Testis (tissue), 3 donors: ENCODE results near the gene TFAP2A. TPM values are rescaled to one million over a fixed set of nuclear protein-coding genes. Genes with fewer than 3 reads are reported as not detected.

Experiments used
- DNase-seq: peaks from one replicate; pipeline ENCODE4 v3.0.0-alpha.2; 2019
- H3K27ac ChIP-seq, 2 donors: fragments of 200-600 bp; sonication (generic); one replicate each; pipeline ENCODE4 v1.5.1; 2019
- H3K27me3 ChIP-seq: fragments of 200-600 bp; sonication (generic); one replicate; pipeline ENCODE4 v1.5.1; 2019
- H3K36me3 ChIP-seq: fragments of 200-600 bp; sonication (generic); one replicate; pipeline ENCODE4 v1.5.1; 2017; ENCODE audit warnings: low read depth; ENCODE audit errors: missing control alignments
- H3K4me1 ChIP-seq: fragments of 200-600 bp; sonication (generic); one replicate; pipeline ENCODE4 v1.5.1; 2019
- H3K4me3 ChIP-seq, 2 donors: fragments of 200-600 bp; sonication (generic); one replicate each; pipeline ENCODE4 v1.5.1; 2017 to 2019
- H3K9me3 ChIP-seq: fragments of 200-600 bp; sonication (generic); one replicate; pipeline ENCODE4 v1.5.1; 2017
- CTCF ChIP-seq, 3 experiments: fragments of 450-650 bp in 2 of 3; fragments of 200-600 bp in 1 of 3; sonication (generic) in 1 of 3; IDR thresholded peaks; one replicate each; pipeline ENCODE4 v1.5.1; 2016 to 2019; ENCODE audit warnings: antibody characterized with exemption in 3 of 3, mild to moderate bottlenecking in 2 of 3, moderate library complexity in 1 of 3
- POLR2A ChIP-seq: fragments of 450-650 bp; IDR thresholded peaks from one replicate; pipeline ENCODE4 v1.6.1; 2017; ENCODE audit warnings: antibody characterized with exemption, mild to moderate bottlenecking, moderate library complexity
- WGBS, 2 donors: methylation state at CpG; one replicate each; pipeline ENCODE4 v1.1.5; 2018; 5-methylcytosine and 5-hydroxymethylcytosine counted together
- intact Hi-C: fragments of 100-400 bp; cut with DNase I; formaldehyde crosslinking; loops from one replicate; pipeline ENCODE4 v1.15.1; 2023; ENCODE audit warnings: low total_unique reads
- polyA plus RNA-seq: library from polyadenylated mRNA; stranded (reverse); fragments of 350-450 nt; fragmentation: Illumina TruSeq; extraction: RNeasy Lipid Tissue Mini Kit (QIAGEN cat#74804); gene quantifications from one replicate; pipeline ENCODE4 v1.2.3, GENCODE V29; 2014; ENCODE audit warnings: low read depth, low replicate concordance; ENCODE audit not compliant: insufficient read depth
- total RNA-seq, 2 donors: library from RNA; depleted of rRNA; stranded (reverse); fragments of >200 nt; gene quantifications; one replicate each; pipeline ENCODE4 v1.2.3, GENCODE V29; 2016

The TFAP2A gene
- total and polyA plus RNA-seq, 3 donors from 2014 or later = 2.7 to 4.8 (median 3.3) TPM

GRCh38 chr6:10411131-10411970, 3.5 kb downstream of the TFAP2A start:
- Histone ChIP-seq H3K36me3 (no peaks in the 10 kb centered on the region), H3K4me3 (peak overlapping the region; percentile 42 to 54), H3K9me3 (no peaks in the 10 kb centered on the region), H3K27ac (no peak overlapping the region), H3K4me1 (peaks cover 16% of the 10 kb centered on the region), H3K27me3 (no peaks in the 10 kb centered on the region)
- DNase-seq = no peak
- TF ChIP-seq CTCF (IDR thresholded peaks at IDR 0.05) (no peak), POLR2A (no peak)
- 2% methylated on average over 58 to 65 of the region's 65 CpGs for WGBS, 2 donors
- intact Hi-C loops = no loop called here

- TF ChIP-seq POLR2A (no peak), CTCF (IDR thresholded peaks at IDR 0.05) (no peak)
- Histone ChIP-seq H3K9me3 (no peaks in the 10 kb centered on the region), H3K4me1 (peaks cover 16% of the 10 kb centered on the region), H3K27me3 (no peaks in the 10 kb centered on the region), H3K36me3 (no peaks in the 10 kb centered on the region), H3K4me3 (peak overlapping the region in 1 of 2 donors; percentile 42), H3K27ac (no peak overlapping the region)
- 5 to 7% methylated on average over 36 of the region's 36 CpGs for WGBS, 2 donors
- intact Hi-C loops = no loop called here
- no peak for DNase-seq
Observed at GRCh38 chr6:10410207-10411050, 4.4 kb downstream of the TFAP2A start.

GRCh38 chr6:10409731-10410206, 5.1 kb downstream of the TFAP2A start:
- Histone ChIP-seq H3K36me3 (no peaks in the 10 kb centered on the region), H3K9me3 (no peaks in the 10 kb centered on the region), H3K27me3 (no peaks in the 10 kb centered on the region), H3K4me3 (no peak overlapping the region), H3K27ac (no peak overlapping the region), H3K4me1 (peaks cover 10% of the 10 kb centered on the region)
- TF ChIP-seq CTCF (IDR thresholded peaks at IDR 0.05) (no peak), POLR2A (no peak)
- 4% methylated on average over 14 to 29 of the region's 30 CpGs for WGBS, 2 donors
- DNase-seq = no peak
- intact Hi-C loops = no loop called here

- Histone ChIP-seq H3K9me3 (no peaks in the 10 kb centered on the region), H3K36me3 (no peaks in the 10 kb centered on the region), H3K27ac (no peak overlapping the region), H3K27me3 (no peaks in the 10 kb centered on the region), H3K4me3 (no peak overlapping the region), H3K4me1 (peaks cover 6% of the 10 kb centered on the region)
- no peak for DNase-seq
- TF ChIP-seq POLR2A (no peak), CTCF (IDR thresholded peaks at IDR 0.05) (no peak)
- intact Hi-C loops = no loop called here
- 12 to 13% methylated on average over 8 of the region's 8 CpGs for WGBS, 2 donors
Observed at GRCh38 chr6:10409233-10409721, 5.6 kb downstream of the TFAP2A start.
